Endothelial cell of umbilical vein (primary cell): Measurements from ENCODE around the gene TMTC4. TPM values are rescaled to one million over a fixed set of nuclear protein-coding genes. Genes with fewer than 3 reads are reported as not detected.

Experiments
- BruUV-seq: library from RNA; stranded (reverse); fragments of 400-500 nt; replicated peaks from 2 replicates; lab custom pipeline; 2021; lab: Mats Ljungman, UMichigan
- CTCF ChIA-PET: fragments of 300-600, 350-600 bp; sonication (Branson Sonifier 250); formaldehyde crosslinking; loops from one replicate; lab custom pipeline; 2021; ENCODE audit warnings: antibody characterized with exemption, inconsistent platforms; lab: Charles Lee
- POLR2A ChIA-PET: fragments of 300-600, 350-600 bp; sonication (Branson Sonifier 250); formaldehyde crosslinking; loops from one replicate; lab custom pipeline; 2021; ENCODE audit warnings: antibody characterized with exemption, inconsistent platforms; lab: Charles Lee
- DNase-seq: peaks from one replicate; pipeline ENCODE4 v3.0.0-alpha.2; 2011; ENCODE audit warnings: low read depth, low spot score
- FAIRE-seq: peaks from 2 replicates; lab custom pipeline; 2011; peaks lifted over from hg19 to GRCh38; lab: Jason Lieb, UNC
- H2AFZ ChIP-seq: 2 replicates; pipeline ENCODE4 v1.6.0; 2012; ENCODE audit warnings: low read depth, low read length, control low read depth, inconsistent platforms
- H3K27ac ChIP-seq: 2 replicates; pipeline ENCODE4 v1.5.1; 2011; ENCODE audit warnings: low read depth, mild to moderate bottlenecking, control low read depth, low read length, moderate library complexity; ENCODE audit not compliant: insufficient read depth
- H3K27me3 ChIP-seq, 2 experiments: 2 replicates each; pipeline versions ENCODE4 v1.6.0 to v1.6.1; 2011; ENCODE audit warnings: low read length in 2 of 2, mixed read lengths in 1 of 2; ENCODE audit not compliant: control insufficient read depth in 2 of 2, insufficient read depth in 2 of 2
- H3K36me3 ChIP-seq, 2 experiments: 2 replicates in 1 of 2; 3 replicates in 1 of 2; pipeline ENCODE4 v1.5.1; 2011; ENCODE audit warnings: low read length in 2 of 2, mild to moderate bottlenecking in 1 of 2, moderate library complexity in 1 of 2; ENCODE audit not compliant: control insufficient read depth in 2 of 2, insufficient read depth in 2 of 2; ENCODE audit errors: extremely low read depth in 1 of 2
- H3K4me1 ChIP-seq: 3 replicates; pipeline ENCODE4 v1.5.1; 2011; ENCODE audit warnings: mild to moderate bottlenecking, low read length; ENCODE audit not compliant: control insufficient read depth, insufficient read depth; ENCODE audit errors: extremely low read depth
- H3K4me2 ChIP-seq: 2 replicates; pipeline ENCODE4 v1.6.1; 2011; ENCODE audit warnings: low read length, control low read depth, mixed read lengths; ENCODE audit not compliant: insufficient read depth
- H3K4me3 ChIP-seq, 3 experiments: fragments of 200-600 bp in 1 of 3; sonication (generic), shearing (Covaris generic) in 1 of 3; replicated peaks in 1 of 3; 2 replicates each; pipeline ENCODE4 v1.5.1; 2011 to 2016; ENCODE audit warnings: control low read depth in 3 of 3, low read length in 3 of 3, mild to moderate bottlenecking in 2 of 3, inconsistent platforms in 1 of 3, low read depth in 1 of 3, moderate library complexity in 1 of 3; ENCODE audit not compliant: insufficient read depth in 1 of 3
- H3K79me2 ChIP-seq: 2 replicates; pipeline ENCODE4 v1.6.0; 2012; ENCODE audit warnings: low read length, inconsistent platforms; ENCODE audit not compliant: control insufficient read depth, insufficient read depth
- H3K9ac ChIP-seq: replicated peaks from 2 replicates; pipeline ENCODE3; 2011; ENCODE audit warnings: low read length, control low read depth; ENCODE audit not compliant: insufficient read depth; ENCODE audit errors: extremely low read depth
- H3K9me1 ChIP-seq: replicated peaks from 3 replicates; pipeline ENCODE4 v1.6.0; 2011; ENCODE audit warnings: mild to moderate bottlenecking, low read length; ENCODE audit not compliant: control insufficient read depth, insufficient read depth; ENCODE audit errors: extremely low read depth
- H3K9me3 ChIP-seq: replicated peaks from 2 replicates; pipeline ENCODE4 v1.5.1; 2012; ENCODE audit warnings: low read length, inconsistent platforms; ENCODE audit not compliant: control insufficient read depth, insufficient read depth
- H4K20me1 ChIP-seq: replicated peaks from 2 replicates; pipeline ENCODE3; 2011; ENCODE audit warnings: mild to moderate bottlenecking, low read length; ENCODE audit not compliant: control insufficient read depth, insufficient read depth; ENCODE audit errors: extremely low read depth
- CTCF ChIP-seq, 2 donors: IDR thresholded peaks; 1 replicate in 1 of 2; 2 replicates in 1 of 2; pipeline ENCODE4 v1.5.1; 2011; ENCODE audit warnings: low read length in 2 of 2, mild to moderate bottlenecking in 2 of 2, moderate library complexity in 2 of 2, control low read depth in 1 of 2, inconsistent platforms in 1 of 2, low read depth in 1 of 2; ENCODE audit not compliant: insufficient read depth in 1 of 2; ENCODE audit errors: extremely low read depth in 1 of 2
- EZH2 ChIP-seq: IDR thresholded peaks from 2 replicates; pipeline ENCODE4 v1.6.1; 2012; ENCODE audit warnings: borderline replicate concordance, low read depth, mild to moderate bottlenecking, moderate library complexity, low read length, inconsistent platforms; ENCODE audit not compliant: severe bottlenecking
- FOS ChIP-seq: IDR thresholded peaks from 2 replicates; pipeline ENCODE4 v1.6.1; 2011; ENCODE audit warnings: mild to moderate bottlenecking, low read length, moderate library complexity, borderline replicate concordance; ENCODE audit not compliant: insufficient read depth
- GATA2 ChIP-seq: IDR thresholded peaks from 2 replicates; pipeline ENCODE4 v1.7.0; 2011; ENCODE audit warnings: low read depth, mild to moderate bottlenecking, moderate library complexity, mixed read lengths, low read length; ENCODE audit not compliant: insufficient read length, insufficient read depth
- JUN ChIP-seq: IDR thresholded peaks from 2 replicates; pipeline ENCODE4 v1.6.1; 2011; ENCODE audit warnings: borderline replicate concordance, low read depth; ENCODE audit not compliant: insufficient read length, insufficient read depth
- MYC ChIP-seq: IDR thresholded peaks from one replicate; pipeline ENCODE4 v1.6.1; 2011; ENCODE audit warnings: mild to moderate bottlenecking, low read depth, low read length
- POLR2A ChIP-seq: IDR thresholded peaks from 2 replicates; pipeline ENCODE4 v1.6.1; 2012; ENCODE audit warnings: low read depth, mild to moderate bottlenecking, control low read depth, low read length
- POLR2AphosphoS5 ChIP-seq: IDR thresholded peaks from 2 replicates; pipeline ENCODE4 v1.6.1; 2012; ENCODE audit warnings: low read depth, mild to moderate bottlenecking, control low read depth, low read length, moderate library complexity; ENCODE audit not compliant: insufficient read depth
- dilution Hi-C: fragments of 300-500 bp; cut with MboI; formaldehyde crosslinking; loops from one replicate; pipeline ENCODE4 v1.15.0; 2019; ENCODE audit warnings: low sequenced_read_pairs; ENCODE audit not compliant: extremely low pct_ligation_motif_present
- intact Hi-C: fragments of 100-400 bp; cut with micrococcal nuclease; formaldehyde crosslinking; loops from one replicate; pipeline ENCODE4 v1.10.0; 2022
- polyA plus RNA-seq, 4 experiments: library from polyadenylated mRNA; depleted of rRNA in 3 of 4; stranded (reverse) in 3 of 4; unstranded in 1 of 4; fragments of >200 nt; gene quantifications; 2 replicates each; pipeline versions ENCODE4 v1.2.1 to v1.2.3, GENCODE V29; 2011 to 2012; ENCODE audit warnings: missing spikeins in 1 of 4
- total RNA-seq: library from RNA; stranded (reverse); gene quantifications from 2 replicates; pipeline ENCODE4 v1.2.3, GENCODE V29; 2021
- TF ChIP-seq, protein P1 (sequence below): IDR thresholded peaks from 2 replicates; pipeline ENCODE4 v1.6.1; 2011; ENCODE audit not compliant: insufficient read depth, insufficient read length

Gene TMTC4
- total and polyA plus RNA-seq, 2 donors (not counting 3 experiments of a cell fraction or from before 2014, with no cell fraction given) = 24.6 to 31.9 TPM

DNA sequence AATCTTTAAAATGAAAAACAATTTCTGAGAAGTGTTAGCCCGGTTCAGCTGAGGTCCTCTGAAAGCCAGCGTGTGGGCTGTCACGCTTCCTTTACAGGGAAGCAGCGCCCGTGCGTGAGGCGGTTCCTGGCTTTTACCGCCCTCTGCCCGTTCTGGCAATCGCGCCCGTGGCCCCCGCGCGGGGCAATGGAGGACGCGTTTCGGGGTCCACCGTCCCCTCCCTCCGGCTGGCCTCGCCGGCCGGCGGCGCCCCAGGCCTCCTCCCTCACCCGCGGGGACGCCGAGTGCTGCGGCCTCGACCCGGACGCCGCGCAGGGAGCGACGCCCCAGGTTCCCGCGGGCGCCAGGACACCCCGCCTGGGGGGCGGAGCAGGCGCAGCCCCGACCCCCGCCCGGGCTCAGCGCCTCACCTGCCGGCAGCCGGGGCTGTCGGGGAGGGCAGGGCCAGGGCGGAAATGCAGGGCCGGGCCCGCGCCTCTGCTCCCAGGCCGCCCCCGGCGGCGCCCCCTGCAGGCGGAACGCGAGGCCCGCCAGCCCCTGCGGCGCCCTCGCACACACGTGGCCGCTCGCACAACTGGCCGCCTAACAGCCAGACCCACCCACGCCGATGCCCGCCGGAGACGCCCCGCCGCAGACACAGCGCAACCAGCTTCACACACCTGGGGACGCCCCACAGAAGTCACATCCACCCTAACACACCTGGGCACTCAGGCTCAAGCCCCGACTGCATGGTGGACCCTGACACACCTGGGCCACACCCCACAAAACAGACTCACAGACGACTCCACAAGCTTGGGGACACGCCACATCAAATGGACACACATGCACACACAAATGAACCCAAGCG lies 86.0 kb downstream of the TMTC4 start, which contains the start of gene GGACT:
Gene GGACT (minus strand): TSS at position 459 of the 847 bp plus-strand sequence. CDS start 56,198 bp downstream, outside the sequence.
- peak; percentile 70 for FAIRE-seq
- Histone ChIP-seq H3K36me3 (no peaks in the 10 kb centered on the region), H3K4me1 (peaks cover 15% of the 10 kb centered on the region), H3K4me3 (peak within 1 kb of the TSS; percentile 27 to 67 (median 57)), H3K4me2 (peak within 1 kb of the TSS; percentile 86), H3K27ac (peak within 1 kb of the TSS; percentile 33), H2AFZ (peak within 1 kb of the TSS; percentile 50), H3K27me3 (no peaks in the 10 kb centered on the region), H3K9me3 (no peaks in the 10 kb centered on the region), H4K20me1 (no peaks in the 10 kb centered on the region), H3K9me1 (no peaks in the 10 kb centered on the region), H3K79me2 (no peaks in the 10 kb centered on the region), H3K9ac (peak within 1 kb of the TSS; percentile 80)
- CTCF ChIA-PET = interaction anchor here (9.8 kb wide), 1 partner anchor 14 kb away, joined by 80 read pairs; no protein-coding TSS in a partner anchor
- TF ChIP-seq POLR2A (no peak), GATA2 (no peak), CTCF (IDR thresholded peaks at IDR 0.05; ENCODE audit: extremely low read depth in 1 of 2, insufficient read depth in 1 of 2, low read depth in 1 of 2, low read length in 2 of 2) (peak; percentile 72 to 92), MYC (peak; percentile 61), JUN (no peak), FOS (no peak), POLR2AphosphoS5 (peak; percentile 64), EZH2 (peak; percentile 29)
- TF ChIP-seq, protein P1, sequence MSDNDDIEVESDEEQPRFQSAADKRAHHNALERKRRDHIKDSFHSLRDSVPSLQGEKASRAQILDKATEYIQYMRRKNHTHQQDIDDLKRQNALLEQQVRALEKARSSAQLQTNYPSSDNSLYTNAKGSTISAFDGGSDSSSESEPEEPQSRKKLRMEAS = peak; percentile 60
- intact Hi-C loops = loop anchor here (1.0 to 5.0 kb wide), 5 partner anchors 21 to 932 kb away; no protein-coding TSS in a partner anchor
- BruUV-seq = TSS peak; percentile 63
- DNase-seq = peak; percentile 56
- POLR2A ChIA-PET = no interaction called here
- dilution Hi-C loops = no loop called here
